ENCODE measurements around the gene LRP3.

DNA sequence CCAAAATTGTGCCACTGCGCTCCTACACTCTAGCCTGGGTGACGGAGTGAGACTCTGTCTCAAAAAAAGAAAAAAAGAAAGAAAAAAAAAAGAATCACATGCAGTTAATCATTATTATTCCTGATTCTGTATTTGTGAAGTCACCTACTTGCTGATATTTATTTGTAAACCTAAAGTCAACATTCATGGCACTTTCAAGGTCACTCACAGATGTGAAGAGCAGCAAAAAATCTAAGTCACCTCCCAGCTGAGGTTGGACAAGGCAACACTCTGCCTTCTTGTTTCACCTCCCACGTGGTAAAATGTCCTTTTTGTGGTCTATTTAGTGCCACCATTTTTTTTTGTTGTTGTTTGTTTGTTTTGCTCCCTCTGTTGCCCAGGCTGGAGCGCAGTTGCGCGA is 35.8 kb upstream of the LRP3 start:
- TF ChIP-seq, protein P1, sequence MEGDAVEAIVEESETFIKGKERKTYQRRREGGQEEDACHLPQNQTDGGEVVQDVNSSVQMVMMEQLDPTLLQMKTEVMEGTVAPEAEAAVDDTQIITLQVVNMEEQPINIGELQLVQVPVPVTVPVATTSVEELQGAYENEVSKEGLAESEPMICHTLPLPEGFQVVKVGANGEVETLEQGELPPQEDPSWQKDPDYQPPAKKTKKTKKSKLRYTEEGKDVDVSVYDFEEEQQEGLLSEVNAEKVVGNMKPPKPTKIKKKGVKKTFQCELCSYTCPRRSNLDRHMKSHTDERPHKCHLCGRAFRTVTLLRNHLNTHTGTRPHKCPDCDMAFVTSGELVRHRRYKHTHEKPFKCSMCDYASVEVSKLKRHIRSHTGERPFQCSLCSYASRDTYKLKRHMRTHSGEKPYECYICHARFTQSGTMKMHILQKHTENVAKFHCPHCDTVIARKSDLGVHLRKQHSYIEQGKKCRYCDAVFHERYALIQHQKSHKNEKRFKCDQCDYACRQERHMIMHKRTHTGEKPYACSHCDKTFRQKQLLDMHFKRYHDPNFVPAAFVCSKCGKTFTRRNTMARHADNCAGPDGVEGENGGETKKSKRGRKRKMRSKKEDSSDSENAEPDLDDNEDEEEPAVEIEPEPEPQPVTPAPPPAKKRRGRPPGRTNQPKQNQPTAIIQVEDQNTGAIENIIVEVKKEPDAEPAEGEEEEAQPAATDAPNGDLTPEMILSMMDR (conservative IDR thresholded peaks at IDR 0.05 in 1 of 2, IDR thresholded peaks at IDR 0.05 in 1 of 2; ENCODE audit: extremely low read depth in 1 of 2, insufficient read depth in 1 of 2, low read depth in 1 of 2, low read length in 2 of 2), result no peak
- no peak for TF ChIP-seq EZH2 (IDR thresholded peaks at IDR 0.05; ENCODE audit: borderline replicate concordance, low read length)

Data from mammary epithelial cell (primary cell).